Measurements from ENCODE around the gene ZSCAN10.

- TF ChIP-seq ZSCAN29 (IDR thresholded peaks at IDR 0.05) (no peak), SMAD4 (CRISPR knock-in tag; conservative IDR thresholded peaks at IDR 0.05) (no peak), PML (IDR thresholded peaks at IDR 0.05; ENCODE audit: low read length) (no peak), REST (IDR thresholded peaks at IDR 0.05; ENCODE audit: borderline replicate concordance) (no peak), REST (CRISPR knock-in tag; IDR thresholded peaks at IDR 0.05; ENCODE audit: low read depth) (no peak)
These were observed 52.3 kb downstream of the ZSCAN10 start for GRCh38 chr16:3046641-3047386.
